ENCODE data around the gene SRGAP3.
A peak's percentile ranks its signal among the peaks of the same experiment; 100 is the strongest.

Gene SRGAP3

GRCh38 chr3:8982509-8982908, 266.9 kb downstream of the SRGAP3 start:
- DNase-seq = peak; percentile 72

- no peak for DNase-seq
Measured at GRCh38 chr3:8981700-8982099, 267.7 kb downstream of the SRGAP3 start.

- DNase-seq = no peak
Measured at GRCh38 chr3:8981296-8981695, 268.1 kb downstream of the SRGAP3 start.

- no peak for DNase-seq
Measured at GRCh38 chr3:8980756-8981257, 268.6 kb downstream of the SRGAP3 start.

- DNase-seq = peak; percentile 40
Measured at GRCh38 chr3:8979262-8979661, 270.2 kb downstream of the SRGAP3 start.

GRCh38 chr3:8978551-8978950, 270.9 kb downstream of the SRGAP3 start:
- no peak for DNase-seq

- DNase-seq = no peak
Measured at GRCh38 chr3:8976540-8977182, 272.8 kb downstream of the SRGAP3 start.

- DNase-seq = no peak
Measured at GRCh38 chr3:8975081-8976020, 274.1 kb downstream of the SRGAP3 start.

- DNase-seq = no peak
Measured at GRCh38 chr3:8974458-8974857, 275.0 kb downstream of the SRGAP3 start.

- DNase-seq = peak; percentile 67
Measured at GRCh38 chr3:8972639-8973038, 276.8 kb downstream of the SRGAP3 start.

GRCh38 chr3:8970971-8971589, 278.4 kb downstream of the SRGAP3 start:
- peak; percentile 62 for DNase-seq

GRCh38 chr3:8969241-8969640, 280.2 kb downstream of the SRGAP3 start:
- no peak for DNase-seq

- no peak for DNase-seq
Measured at GRCh38 chr3:8968375-8968882, 281.0 kb downstream of the SRGAP3 start.

GRCh38 chr3:8967553-8967952, 281.9 kb downstream of the SRGAP3 start:
- DNase-seq = no peak

GRCh38 chr3:8966820-8967348, 282.6 kb downstream of the SRGAP3 start:
- no peak for DNase-seq

GRCh38 chr3:8966150-8966819, 283.2 kb downstream of the SRGAP3 start:
- DNase-seq = no peak

GRCh38 chr3:8964436-8965370, 284.7 kb downstream of the SRGAP3 start:
- peak; percentile 84 for DNase-seq

- peak; percentile 93 for DNase-seq
Measured at GRCh38 chr3:8963137-8963853, 286.2 kb downstream of the SRGAP3 start, which contains the start of gene RAD18. RAD18 (minus strand) TSS chr3:8963472; CDS start chr3:8963385, 87 bp downstream.

GRCh38 chr3:8962226-8962861, 287.1 kb downstream of the SRGAP3 start:
- DNase-seq = no peak

- no peak for DNase-seq
Measured at GRCh38 chr3:8959668-8960067, 289.8 kb downstream of the SRGAP3 start.
